Loucy (cell line): ENCODE measurements around the gene PYGM.

ENCODE experiments used
- H2AFZ ChIP-seq: fragments of 200-600 bp; sonication (generic); 2 replicates; pipeline ENCODE4 v1.6.0; 2016; ENCODE audit warnings: antibody characterized with exemption, mild to moderate bottlenecking, low read length, moderate library complexity
- H3F3A ChIP-seq: fragments of 200-600 bp; 2 replicates; pipeline ENCODE4 v1.6.0; 2016; ENCODE audit warnings: antibody characterized with exemption, low read depth, mild to moderate bottlenecking
- H3K27me3 ChIP-seq: fragments of 200-600 bp; sonication (generic); 2 replicates; pipeline ENCODE4 v1.6.1; 2014; ENCODE audit warnings: low read length, mild to moderate bottlenecking; ENCODE audit not compliant: insufficient read depth, poor library complexity, severe bottlenecking
- H3K36me3 ChIP-seq: fragments of 200-600 bp; sonication (generic); 2 replicates; pipeline ENCODE4 v1.6.1; 2016; ENCODE audit warnings: low read length; ENCODE audit not compliant: insufficient read depth
- H3K4me1 ChIP-seq: fragments of 200-600 bp; sonication (generic); 2 replicates; pipeline ENCODE4 v1.5.1; 2014; ENCODE audit warnings: low read length, mild to moderate bottlenecking; ENCODE audit not compliant: insufficient read depth, poor library complexity, severe bottlenecking
- H3K4me2 ChIP-seq: fragments of 200-600 bp; sonication (generic); 2 replicates; pipeline ENCODE4 v1.6.0; 2014; ENCODE audit warnings: antibody characterized with exemption, low read length, low read depth, mild to moderate bottlenecking; ENCODE audit not compliant: poor library complexity, severe bottlenecking
- H3K4me3 ChIP-seq: fragments of 200-600 bp; sonication (generic); 2 replicates; pipeline ENCODE4 v1.5.1; 2014; ENCODE audit warnings: low read length, mild to moderate bottlenecking, mixed read lengths; ENCODE audit not compliant: poor library complexity, severe bottlenecking
- H3K79me2 ChIP-seq: fragments of 200-600 bp; sonication (generic); 2 replicates; pipeline ENCODE4 v1.6.1; 2014; ENCODE audit warnings: low read length; ENCODE audit not compliant: insufficient read depth
- H3K9ac ChIP-seq: fragments of 200-600 bp; sonication (generic); 2 replicates; pipeline ENCODE4 v1.6.0; 2014; ENCODE audit warnings: mild to moderate bottlenecking, low read depth, low read length, moderate library complexity; ENCODE audit not compliant: poor library complexity, severe bottlenecking
- H3K9me2 ChIP-seq: fragments of 200-600 bp; sonication (generic); replicated peaks from 2 replicates; pipeline ENCODE4 v1.6.1; 2016; ENCODE audit warnings: low read depth, low read length, mixed read lengths
- H3K9me3 ChIP-seq: fragments of 200-600 bp; sonication (generic); 2 replicates; pipeline ENCODE4 v1.6.1; 2014; ENCODE audit warnings: mild to moderate bottlenecking, antibody characterized with exemption, low read length, low read depth; ENCODE audit not compliant: insufficient read depth
- H4K20me1 ChIP-seq: fragments of 200-600 bp; sonication (generic); 2 replicates; pipeline ENCODE4 v1.6.0; 2014; ENCODE audit warnings: antibody characterized with exemption, low read length, mild to moderate bottlenecking; ENCODE audit not compliant: insufficient read depth, poor library complexity, severe bottlenecking
- EZH2phosphoT487 ChIP-seq: fragments of 200-600 bp; IDR thresholded peaks from 2 replicates; pipeline ENCODE4 v1.6.1; 2018; ENCODE audit warnings: antibody characterized with exemption, mild to moderate bottlenecking, moderate library complexity, borderline replicate concordance
- TF ChIP-seq, protein P1 (sequence below): fragments of 200-600 bp; sonication (generic); conservative IDR thresholded peaks from 2 replicates; pipeline ENCODE4 v1.5.1; 2014; ENCODE audit warnings: mild to moderate bottlenecking, antibody characterized with exemption, low read length

PYGM gene

DNA sequence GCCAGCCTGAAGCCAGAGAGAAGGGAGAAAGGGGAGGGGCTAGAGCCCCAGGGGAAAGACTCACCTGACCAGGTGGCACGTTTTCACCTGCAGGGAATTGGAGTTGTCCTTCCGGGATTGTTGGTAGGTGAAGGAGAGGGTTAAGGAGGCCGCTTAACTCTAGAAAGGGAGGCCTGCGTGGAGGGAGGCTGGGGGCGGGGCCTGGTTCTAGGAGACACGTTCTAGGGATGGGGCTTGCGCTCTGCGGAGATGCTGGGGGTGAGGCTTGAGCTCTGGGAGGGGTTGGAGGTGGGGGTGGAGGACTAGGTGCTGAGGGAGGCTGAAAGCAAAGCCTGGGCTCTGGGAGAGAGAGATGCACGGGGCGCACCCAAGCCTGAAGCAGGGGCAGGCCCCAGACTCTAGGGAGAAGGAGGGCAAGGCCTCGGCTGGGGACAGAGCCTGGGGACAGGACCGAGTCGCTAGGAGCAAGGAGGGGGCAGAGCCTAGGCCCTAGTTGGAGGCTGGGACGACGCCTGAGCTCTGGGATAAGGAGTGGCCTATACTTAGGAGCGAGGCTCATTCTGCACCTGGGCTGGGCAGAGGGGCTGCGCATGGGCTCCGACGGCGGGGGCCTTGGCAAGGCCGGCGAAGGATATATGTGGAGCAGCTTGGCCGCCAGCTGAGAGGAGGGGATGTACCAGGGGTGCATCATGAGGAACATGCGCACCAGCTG, 18.2 kb downstream of the PYGM start:
- Histone ChIP-seq H3K4me1 (peaks cover 45% of the 10 kb centered on the region), H3K4me3 (peak overlapping the region; percentile 93), H3K4me2 (peak overlapping the region; percentile 78), H3K9me3 (no peaks in the 10 kb centered on the region), H4K20me1 (peaks cover 10% of the 10 kb centered on the region), H2AFZ (no peak overlapping the region), H3K27me3 (no peaks in the 10 kb centered on the region), H3K9me2 (no peaks in the 10 kb centered on the region), H3K79me2 (peaks cover 34% of the 10 kb centered on the region), H3F3A (peaks cover 4% of the 10 kb centered on the region), H3K36me3 (peaks cover 5% of the 10 kb centered on the region; the same call in 1 of the 2 replicates), H3K9ac (peak overlapping the region; percentile 79)
- TF ChIP-seq, protein P1, sequence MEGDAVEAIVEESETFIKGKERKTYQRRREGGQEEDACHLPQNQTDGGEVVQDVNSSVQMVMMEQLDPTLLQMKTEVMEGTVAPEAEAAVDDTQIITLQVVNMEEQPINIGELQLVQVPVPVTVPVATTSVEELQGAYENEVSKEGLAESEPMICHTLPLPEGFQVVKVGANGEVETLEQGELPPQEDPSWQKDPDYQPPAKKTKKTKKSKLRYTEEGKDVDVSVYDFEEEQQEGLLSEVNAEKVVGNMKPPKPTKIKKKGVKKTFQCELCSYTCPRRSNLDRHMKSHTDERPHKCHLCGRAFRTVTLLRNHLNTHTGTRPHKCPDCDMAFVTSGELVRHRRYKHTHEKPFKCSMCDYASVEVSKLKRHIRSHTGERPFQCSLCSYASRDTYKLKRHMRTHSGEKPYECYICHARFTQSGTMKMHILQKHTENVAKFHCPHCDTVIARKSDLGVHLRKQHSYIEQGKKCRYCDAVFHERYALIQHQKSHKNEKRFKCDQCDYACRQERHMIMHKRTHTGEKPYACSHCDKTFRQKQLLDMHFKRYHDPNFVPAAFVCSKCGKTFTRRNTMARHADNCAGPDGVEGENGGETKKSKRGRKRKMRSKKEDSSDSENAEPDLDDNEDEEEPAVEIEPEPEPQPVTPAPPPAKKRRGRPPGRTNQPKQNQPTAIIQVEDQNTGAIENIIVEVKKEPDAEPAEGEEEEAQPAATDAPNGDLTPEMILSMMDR: no peak
- no peak for TF ChIP-seq EZH2phosphoT487

DNA sequence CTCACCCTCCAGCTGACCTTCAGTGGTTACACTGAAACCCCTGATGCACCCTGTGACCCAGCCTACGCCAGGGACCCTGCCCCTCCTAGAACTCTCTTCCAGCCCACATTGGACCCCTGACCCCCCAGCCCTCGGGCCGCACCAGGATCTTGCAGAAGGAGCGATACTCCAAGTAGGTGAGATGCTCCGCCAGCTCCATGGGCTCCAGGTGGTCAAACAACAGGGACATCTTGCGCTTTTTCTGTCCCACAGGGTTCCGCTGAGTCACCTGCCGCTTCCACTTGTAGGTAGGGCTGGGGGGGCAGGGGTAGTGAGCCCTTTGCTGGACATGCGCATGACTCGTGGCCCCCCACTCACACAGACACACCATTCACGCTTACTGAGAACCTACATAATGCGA, 19.9 kb downstream of the PYGM start:
- H3K9me3 ChIP-seq: no peaks in the 10 kb centered on the region
- peaks cover 34% of the 10 kb centered on the region for H3K79me2 ChIP-seq
- H2AFZ ChIP-seq: no peak overlapping the region
- H3K27me3 ChIP-seq: no peaks in the 10 kb centered on the region
- H3K36me3 ChIP-seq: peaks cover 10% of the 10 kb centered on the region; the same call in 1 of the 2 replicates
- peaks cover 31% of the 10 kb centered on the region for H3K4me1 ChIP-seq
- no peak overlapping the region for H3K4me3 ChIP-seq
- TF ChIP-seq EZH2phosphoT487: no peak
- TF ChIP-seq, protein P1: no peak
- no peaks in the 10 kb centered on the region for H3K9me2 ChIP-seq
- H3F3A ChIP-seq: no peaks in the 10 kb centered on the region
- peaks cover 10% of the 10 kb centered on the region for H4K20me1 ChIP-seq
- H3K4me2 ChIP-seq: no peak overlapping the region
- no peak overlapping the region for H3K9ac ChIP-seq

DNA sequence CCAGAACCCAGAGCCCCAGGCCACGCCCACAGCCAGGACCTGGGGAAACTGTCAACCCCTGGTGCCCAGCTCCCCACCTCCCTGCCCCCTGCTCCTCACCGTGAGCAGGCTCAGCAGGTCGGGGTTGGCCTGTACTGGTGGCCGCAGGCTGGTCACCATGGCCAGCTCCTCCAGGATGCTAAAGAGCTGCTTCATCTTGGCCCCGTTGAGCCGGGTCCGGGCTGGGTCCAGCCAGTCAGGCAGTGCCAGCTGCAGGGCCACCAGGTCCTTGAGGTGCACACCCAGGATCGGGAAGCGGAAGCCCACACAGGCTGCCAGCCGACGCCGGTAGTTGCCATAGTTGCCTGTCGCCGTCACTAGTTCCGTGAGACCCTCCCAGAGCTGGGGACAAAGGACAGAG, 23.1 kb downstream of the PYGM start:
- peaks cover 11% of the 10 kb centered on the region for H3K79me2 ChIP-seq
- no peaks in the 10 kb centered on the region for H3K27me3 ChIP-seq
- no peaks in the 10 kb centered on the region for H3K9me2 ChIP-seq
- peaks cover 3% of the 10 kb centered on the region for H4K20me1 ChIP-seq
- H3K36me3 ChIP-seq: peaks cover 19% of the 10 kb centered on the region; the same call in 1 of the 2 replicates
- H3F3A ChIP-seq: no peaks in the 10 kb centered on the region
- no peaks in the 10 kb centered on the region for H3K9me3 ChIP-seq
- H3K9ac ChIP-seq: no peak overlapping the region
- H3K4me2 ChIP-seq: no peak overlapping the region
- no peak for TF ChIP-seq EZH2phosphoT487
- TF ChIP-seq, protein P1: no peak
- no peak overlapping the region for H3K4me3 ChIP-seq
- peaks cover 8% of the 10 kb centered on the region for H3K4me1 ChIP-seq
- no peak overlapping the region for H2AFZ ChIP-seq
